ENCODE results near the gene METTL16. TPM values are rescaled to one million over a fixed set of nuclear protein-coding genes. Genes with fewer than 3 reads are reported as not detected.
A peak's percentile ranks its signal among the peaks of the same experiment; 100 is the strongest.

Gene METTL16
- total and polyA plus RNA-seq, 9 of the 15 experiments (the other 6 are each of a cell fraction or from before 2014, with no cell fraction given): 12.1 to 30.5 (median 19.8) TPM

DNA sequence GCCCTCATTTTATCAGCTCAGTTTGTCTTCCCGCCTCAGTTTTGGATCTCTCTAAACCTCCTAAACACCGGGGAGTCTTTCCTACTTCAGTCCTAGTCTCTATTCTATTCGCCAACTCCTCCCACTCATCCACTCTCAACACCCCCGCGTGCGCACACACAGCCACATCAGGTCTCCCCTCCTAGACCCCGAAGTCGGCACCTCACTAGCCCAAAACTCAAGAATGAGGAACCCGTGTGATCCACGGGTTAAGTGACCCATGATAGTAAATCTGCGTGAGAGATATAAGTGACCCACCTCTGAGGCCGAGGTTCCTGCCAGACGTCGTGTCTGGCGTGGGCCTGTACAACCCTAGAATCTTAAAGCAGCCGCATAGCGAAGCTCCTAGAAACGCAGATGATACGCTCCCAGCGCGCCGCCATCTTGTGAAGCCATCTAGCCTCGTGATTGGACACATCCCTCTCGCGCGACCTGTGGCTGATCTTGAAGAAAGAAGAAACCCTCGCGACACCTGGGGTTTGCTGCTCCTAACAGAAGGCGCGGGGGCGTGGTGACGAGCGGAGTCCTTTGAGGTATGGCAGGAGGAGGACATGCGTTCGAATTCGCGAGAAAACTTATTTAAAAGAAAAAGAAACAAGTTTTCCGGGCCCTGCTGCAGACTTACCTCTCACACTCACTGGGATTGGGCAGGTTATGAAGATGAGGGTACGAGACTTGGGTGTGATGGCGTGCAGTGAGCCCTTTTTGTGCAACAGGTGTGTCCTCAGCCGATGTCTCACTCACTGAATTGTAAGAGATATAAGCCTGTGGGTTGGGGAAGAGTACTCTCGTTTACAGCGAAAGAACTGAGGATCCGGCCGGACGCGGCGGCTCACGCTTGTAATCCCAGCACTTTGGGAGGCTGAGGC is at the start of gene METTL16 (continued):
- no peak for TF ChIP-seq DACH1 (IDR thresholded peaks at IDR 0.05; ENCODE audit: partially characterized antibody)
- no peak for TF ChIP-seq MCM5 (IDR thresholded peaks at IDR 0.05; ENCODE audit: low read depth)
- no peak for TF ChIP-seq CBFB (CRISPR knock-in tag; IDR thresholded peaks at IDR 0.05)
- TF ChIP-seq XRCC4 (IDR thresholded peaks at IDR 0.05; ENCODE audit: extremely low read depth, insufficient read depth, insufficient read length): no peak
- TF ChIP-seq TFAM (CRISPR knock-in tag; conservative IDR thresholded peaks at IDR 0.05): no peak
- no peak for TF ChIP-seq SLC30A9 (CRISPR knock-in tag; IDR thresholded peaks at IDR 0.05)
- TF ChIP-seq SAFB (IDR thresholded peaks at IDR 0.05; ENCODE audit: borderline replicate concordance, low read depth, low read length): no peak
- TF ChIP-seq ELF2 (CRISPR knock-in tag; IDR thresholded peaks at IDR 0.05): no peak
- TF ChIP-seq YBX1 (IDR thresholded peaks at IDR 0.05): no peak
- TF ChIP-seq SMARCA4 (IDR thresholded peaks at IDR 0.05): no peak
- TF ChIP-seq, protein P1, sequence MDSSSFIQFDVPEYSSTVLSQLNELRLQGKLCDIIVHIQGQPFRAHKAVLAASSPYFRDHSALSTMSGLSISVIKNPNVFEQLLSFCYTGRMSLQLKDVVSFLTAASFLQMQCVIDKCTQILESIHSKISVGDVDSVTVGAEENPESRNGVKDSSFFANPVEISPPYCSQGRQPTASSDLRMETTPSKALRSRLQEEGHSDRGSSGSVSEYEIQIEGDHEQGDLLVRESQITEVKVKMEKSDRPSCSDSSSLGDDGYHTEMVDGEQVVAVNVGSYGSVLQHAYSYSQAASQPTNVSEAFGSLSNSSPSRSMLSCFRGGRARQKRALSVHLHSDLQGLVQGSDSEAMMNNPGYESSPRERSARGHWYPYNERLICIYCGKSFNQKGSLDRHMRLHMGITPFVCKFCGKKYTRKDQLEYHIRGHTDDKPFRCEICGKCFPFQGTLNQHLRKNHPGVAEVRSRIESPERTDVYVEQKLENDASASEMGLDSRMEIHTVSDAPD (CRISPR knock-in tag; IDR thresholded peaks at IDR 0.05): no peak
- TF ChIP-seq XRCC3 (IDR thresholded peaks at IDR 0.05): no peak
- TF ChIP-seq, protein P2, sequence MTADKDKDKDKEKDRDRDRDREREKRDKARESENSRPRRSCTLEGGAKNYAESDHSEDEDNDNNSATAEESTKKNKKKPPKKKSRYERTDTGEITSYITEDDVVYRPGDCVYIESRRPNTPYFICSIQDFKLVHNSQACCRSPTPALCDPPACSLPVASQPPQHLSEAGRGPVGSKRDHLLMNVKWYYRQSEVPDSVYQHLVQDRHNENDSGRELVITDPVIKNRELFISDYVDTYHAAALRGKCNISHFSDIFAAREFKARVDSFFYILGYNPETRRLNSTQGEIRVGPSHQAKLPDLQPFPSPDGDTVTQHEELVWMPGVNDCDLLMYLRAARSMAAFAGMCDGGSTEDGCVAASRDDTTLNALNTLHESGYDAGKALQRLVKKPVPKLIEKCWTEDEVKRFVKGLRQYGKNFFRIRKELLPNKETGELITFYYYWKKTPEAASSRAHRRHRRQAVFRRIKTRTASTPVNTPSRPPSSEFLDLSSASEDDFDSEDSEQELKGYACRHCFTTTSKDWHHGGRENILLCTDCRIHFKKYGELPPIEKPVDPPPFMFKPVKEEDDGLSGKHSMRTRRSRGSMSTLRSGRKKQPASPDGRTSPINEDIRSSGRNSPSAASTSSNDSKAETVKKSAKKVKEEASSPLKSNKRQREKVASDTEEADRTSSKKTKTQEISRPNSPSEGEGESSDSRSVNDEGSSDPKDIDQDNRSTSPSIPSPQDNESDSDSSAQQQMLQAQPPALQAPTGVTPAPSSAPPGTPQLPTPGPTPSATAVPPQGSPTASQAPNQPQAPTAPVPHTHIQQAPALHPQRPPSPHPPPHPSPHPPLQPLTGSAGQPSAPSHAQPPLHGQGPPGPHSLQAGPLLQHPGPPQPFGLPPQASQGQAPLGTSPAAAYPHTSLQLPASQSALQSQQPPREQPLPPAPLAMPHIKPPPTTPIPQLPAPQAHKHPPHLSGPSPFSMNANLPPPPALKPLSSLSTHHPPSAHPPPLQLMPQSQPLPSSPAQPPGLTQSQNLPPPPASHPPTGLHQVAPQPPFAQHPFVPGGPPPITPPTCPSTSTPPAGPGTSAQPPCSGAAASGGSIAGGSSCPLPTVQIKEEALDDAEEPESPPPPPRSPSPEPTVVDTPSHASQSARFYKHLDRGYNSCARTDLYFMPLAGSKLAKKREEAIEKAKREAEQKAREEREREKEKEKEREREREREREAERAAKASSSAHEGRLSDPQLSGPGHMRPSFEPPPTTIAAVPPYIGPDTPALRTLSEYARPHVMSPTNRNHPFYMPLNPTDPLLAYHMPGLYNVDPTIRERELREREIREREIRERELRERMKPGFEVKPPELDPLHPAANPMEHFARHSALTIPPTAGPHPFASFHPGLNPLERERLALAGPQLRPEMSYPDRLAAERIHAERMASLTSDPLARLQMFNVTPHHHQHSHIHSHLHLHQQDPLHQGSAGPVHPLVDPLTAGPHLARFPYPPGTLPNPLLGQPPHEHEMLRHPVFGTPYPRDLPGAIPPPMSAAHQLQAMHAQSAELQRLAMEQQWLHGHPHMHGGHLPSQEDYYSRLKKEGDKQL (CRISPR knock-in tag; IDR thresholded peaks at IDR 0.05; ENCODE audit: borderline replicate concordance): no peak
- TF ChIP-seq ZKSCAN1 (IDR thresholded peaks at IDR 0.05; ENCODE audit: low read depth, low read length): no peak
- peak; percentile 49; the same call in 1 of the 2 replicates for TF ChIP-seq HCFC1 (IDR thresholded peaks at IDR 0.05; ENCODE audit: low read depth, low read length)
- TF ChIP-seq ZNF134 (CRISPR knock-in tag; conservative IDR thresholded peaks at IDR 0.05): no peak

Measured in K562 (cell line).